DMS114 treated with DMSO at 0.1 percent for 48 hours (cell line): ENCODE data around the gene NR4A2.

ENCODE experiments used
- DNase-seq: peaks from one replicate; lab custom pipeline; 2025; ENCODE audit not compliant: unreplicated experiment; lab: John Stamatoyannopoulos, UW

NR4A2 gene

GRCh38 chr2:156340804-156341451 is 8.4 kb upstream of the NR4A2 start:
- no peak for DNase-seq

- no peak for DNase-seq
These were observed 7.9 kb upstream of the NR4A2 start for GRCh38 chr2:156340377-156340776.

GRCh38 chr2:156339865-156340264 is 7.3 kb upstream of the NR4A2 start:
- DNase-seq, result no peak

- no peak for DNase-seq
These were observed 6.8 kb upstream of the NR4A2 start for GRCh38 chr2:156339110-156339847.

GRCh38 chr2:156338578-156338977 is 6.1 kb upstream of the NR4A2 start:
- no peak for DNase-seq

GRCh38 chr2:156334496-156335478 is 2.3 kb upstream of the NR4A2 start:
- DNase-seq, result peak; percentile 14

- DNase-seq, result no peak
These were observed 1.5 kb upstream of the NR4A2 start for GRCh38 chr2:156333951-156334495.

- DNase-seq, result no peak
These were observed 891 bp upstream of the NR4A2 start for GRCh38 chr2:156333274-156333950.

GRCh38 chr2:156332284-156332533 is 312 bp downstream of the NR4A2 start:
- DNase-seq, result no peak

GRCh38 chr2:156331572-156332283 is 793 bp downstream of the NR4A2 start:
- no peak for DNase-seq

- no peak for DNase-seq
These were observed 2.4 kb downstream of the NR4A2 start for GRCh38 chr2:156329927-156330726.

GRCh38 chr2:156329031-156329926 is 3.2 kb downstream of the NR4A2 start:
- no peak for DNase-seq

GRCh38 chr2:156327835-156328695 is 4.5 kb downstream of the NR4A2 start:
- DNase-seq, result no peak

GRCh38 chr2:156326526-156327095 is 5.9 kb downstream of the NR4A2 start:
- DNase-seq, result no peak

- no peak for DNase-seq
These were observed 6.6 kb downstream of the NR4A2 start for GRCh38 chr2:156325688-156326525.

GRCh38 chr2:156323754-156324153 is 8.8 kb downstream of the NR4A2 start:
- DNase-seq, result no peak
